Lower lobe of right lung (tissue), 2 donors: ENCODE measurements around the gene ZNF784. TPM values are rescaled to one million over a fixed set of nuclear protein-coding genes. Genes with fewer than 3 reads are reported as not detected.

Experiments
- ATAC-seq, 2 donors: fragments of 200-7000 bp; cut with Tn5 transposase; one replicate each; pipeline ENCODE4 v1.9.1; 2020 to 2022; ENCODE audit warnings: mild to moderate bottlenecking in 2 of 2, moderate library complexity in 2 of 2
- DNase-seq: peaks from one replicate; pipeline ENCODE4 v3.0.0-alpha.2; 2020
- H3K27ac ChIP-seq: fragments of 200-600 bp; one replicate; pipeline ENCODE4 v1.8.0; 2022
- H3K27me3 ChIP-seq: fragments of 200-600 bp; one replicate; pipeline ENCODE4 v1.8.0; 2022; ENCODE audit warnings: low read depth
- H3K36me3 ChIP-seq: fragments of 200-600 bp; one replicate; pipeline ENCODE4 v1.8.0; 2022; ENCODE audit warnings: mild to moderate bottlenecking
- H3K4me1 ChIP-seq: fragments of 200-600 bp; one replicate; pipeline ENCODE4 v1.8.0; 2022
- H3K4me3 ChIP-seq: fragments of 200-600 bp; one replicate; pipeline ENCODE4 v1.8.0; 2022; ENCODE audit warnings: mild to moderate bottlenecking
- H3K9me3 ChIP-seq: fragments of 200-600 bp; one replicate; pipeline ENCODE4 v1.8.0; 2022
- intact Hi-C: fragments of 100-400 bp; cut with DNase I; formaldehyde crosslinking; loops from one replicate; pipeline ENCODE4 v1.11.0; 2022
- total RNA-seq: library from RNA; stranded (reverse); fragmentation: NEBNext Ultra II Directional; extraction: Animal tissue kit (Norgen Biotek cat#: 25700); gene quantifications from one replicate; pipeline ENCODE4 v1.2.1, GENCODE V29; 2021
- TF ChIP-seq, protein P1 (sequence below): fragments of 200-600 bp; IDR thresholded peaks from one replicate; pipeline ENCODE4 v1.8.0; 2022; ENCODE audit warnings: antibody characterized with exemption, mild to moderate bottlenecking
- donor health status: DM: no; HTN: yes; CAD: no; lungs with severe emphysema.

Gene ZNF784
- total RNA-seq, 1 donor from 2014 or later, result 7.1 TPM

DNA sequence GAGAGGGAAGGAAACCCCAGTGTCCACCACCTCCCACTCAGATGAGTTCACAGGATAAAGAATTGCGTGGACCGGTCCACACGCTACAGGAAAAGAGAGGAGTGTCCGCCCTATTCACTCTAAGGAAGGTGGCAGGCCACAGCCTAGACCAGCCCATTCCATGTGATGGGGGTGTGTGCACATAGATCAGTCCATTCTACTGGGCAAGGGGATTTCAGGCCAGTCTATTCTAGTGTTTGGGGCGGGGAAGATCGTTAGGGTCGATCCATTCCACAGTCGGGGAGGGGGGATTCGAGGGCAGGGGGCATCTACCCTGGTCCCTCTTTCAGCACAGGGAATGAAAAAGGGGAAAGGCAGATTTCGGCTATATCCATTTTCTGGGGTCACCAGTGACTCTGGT, 32.8 kb downstream of the ZNF784 start:
- Histone ChIP-seq H3K36me3 (peaks cover 37% of the 10 kb centered on the region), H3K27me3 (no peaks in the 10 kb centered on the region), H3K4me3 (no peak overlapping the region), H3K4me1 (peaks cover 15% of the 10 kb centered on the region), H3K27ac (no peak overlapping the region), H3K9me3 (no peaks in the 10 kb centered on the region)
- TF ChIP-seq, protein P1, sequence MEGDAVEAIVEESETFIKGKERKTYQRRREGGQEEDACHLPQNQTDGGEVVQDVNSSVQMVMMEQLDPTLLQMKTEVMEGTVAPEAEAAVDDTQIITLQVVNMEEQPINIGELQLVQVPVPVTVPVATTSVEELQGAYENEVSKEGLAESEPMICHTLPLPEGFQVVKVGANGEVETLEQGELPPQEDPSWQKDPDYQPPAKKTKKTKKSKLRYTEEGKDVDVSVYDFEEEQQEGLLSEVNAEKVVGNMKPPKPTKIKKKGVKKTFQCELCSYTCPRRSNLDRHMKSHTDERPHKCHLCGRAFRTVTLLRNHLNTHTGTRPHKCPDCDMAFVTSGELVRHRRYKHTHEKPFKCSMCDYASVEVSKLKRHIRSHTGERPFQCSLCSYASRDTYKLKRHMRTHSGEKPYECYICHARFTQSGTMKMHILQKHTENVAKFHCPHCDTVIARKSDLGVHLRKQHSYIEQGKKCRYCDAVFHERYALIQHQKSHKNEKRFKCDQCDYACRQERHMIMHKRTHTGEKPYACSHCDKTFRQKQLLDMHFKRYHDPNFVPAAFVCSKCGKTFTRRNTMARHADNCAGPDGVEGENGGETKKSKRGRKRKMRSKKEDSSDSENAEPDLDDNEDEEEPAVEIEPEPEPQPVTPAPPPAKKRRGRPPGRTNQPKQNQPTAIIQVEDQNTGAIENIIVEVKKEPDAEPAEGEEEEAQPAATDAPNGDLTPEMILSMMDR, result no peak
- ATAC-seq (no peak), DNase-seq (no peak)
- intact Hi-C loops, result no loop called here

DNA sequence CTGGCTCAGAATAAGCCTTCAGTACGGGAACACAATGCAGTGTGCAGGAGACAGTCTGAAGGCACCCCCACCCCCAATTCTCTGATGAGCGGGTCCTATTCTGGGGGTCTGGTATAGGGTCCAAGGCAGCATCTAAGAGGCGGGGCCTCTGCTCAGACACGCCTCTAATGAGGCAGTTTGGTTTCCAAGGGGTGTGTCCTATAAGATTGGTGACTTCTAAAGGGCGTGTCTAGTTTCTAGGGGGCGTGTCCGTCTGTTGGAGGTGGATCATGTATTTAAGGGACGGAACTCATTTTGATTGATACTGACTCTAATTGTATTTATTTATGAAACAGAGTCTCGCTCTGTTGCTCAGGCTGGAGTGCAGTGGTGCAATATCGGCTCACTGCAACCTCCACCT, 33.7 kb downstream of the ZNF784 start:
- no peak for DNase-seq

DNA sequence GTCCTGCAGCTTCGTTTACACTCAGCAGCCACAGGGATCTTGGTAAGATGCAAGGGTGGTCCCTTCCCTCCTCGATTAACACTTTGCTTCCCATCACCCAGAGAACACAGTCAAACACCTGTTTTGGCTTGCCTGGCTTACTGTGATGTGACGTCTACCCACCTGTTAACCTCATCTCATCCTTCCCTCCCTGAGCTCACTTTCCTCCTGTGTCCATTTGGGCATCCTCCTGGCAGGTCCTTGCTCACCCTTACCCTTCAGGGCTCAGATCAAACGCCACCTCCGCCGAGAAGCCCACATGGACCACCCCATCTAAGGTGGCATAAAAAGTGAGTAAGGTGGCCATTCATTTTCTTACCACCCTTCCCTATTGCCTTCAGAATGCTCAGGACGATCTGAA, 34.3 kb downstream of the ZNF784 start:
- Histone ChIP-seq H3K4me1 (peaks cover 29% of the 10 kb centered on the region), H3K36me3 (peaks cover 24% of the 10 kb centered on the region), H3K4me3 (no peak overlapping the region), H3K9me3 (no peaks in the 10 kb centered on the region), H3K27me3 (no peaks in the 10 kb centered on the region), H3K27ac (no peak overlapping the region)
- DNase-seq, result no peak
- intact Hi-C loops, result no loop called here
- TF ChIP-seq, protein P1, result no peak
- no peak for ATAC-seq

More for the DNA sequence above, 33.7 kb downstream of the ZNF784 start:
- Histone ChIP-seq H3K27me3 (no peaks in the 10 kb centered on the region), H3K36me3 (peaks cover 28% of the 10 kb centered on the region), H3K4me3 (no peak overlapping the region), H3K4me1 (peaks cover 25% of the 10 kb centered on the region), H3K27ac (no peak overlapping the region), H3K9me3 (no peaks in the 10 kb centered on the region)
- ATAC-seq, result no peak
- TF ChIP-seq, protein P1, result no peak
- intact Hi-C loops, result no loop called here

DNA sequence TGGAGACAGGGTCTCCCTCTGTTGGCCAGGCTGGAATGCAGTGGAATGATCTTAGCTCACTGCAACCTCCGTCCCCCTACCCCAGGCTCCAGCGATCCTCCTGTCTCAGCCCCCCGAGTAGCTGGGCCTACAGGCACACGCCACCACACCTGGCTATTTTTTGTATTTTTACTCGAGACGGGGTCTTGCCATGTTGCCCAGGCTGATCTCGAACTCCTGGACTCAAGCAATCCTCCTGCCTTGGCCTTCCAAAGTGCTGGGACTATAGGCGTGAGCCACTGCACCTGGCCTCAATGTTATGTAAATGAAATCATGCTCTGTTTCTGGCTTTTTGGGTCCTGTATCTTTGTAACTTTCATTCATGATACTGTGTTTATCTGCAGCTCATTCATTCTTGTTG, 35.6 kb downstream of the ZNF784 start:
- TF ChIP-seq, protein P1, result no peak
- ATAC-seq (no peak), DNase-seq (no peak)
- Histone ChIP-seq H3K36me3 (peaks cover 15% of the 10 kb centered on the region), H3K4me1 (peaks cover 29% of the 10 kb centered on the region), H3K27ac (no peak overlapping the region), H3K4me3 (no peak overlapping the region), H3K27me3 (no peaks in the 10 kb centered on the region), H3K9me3 (no peaks in the 10 kb centered on the region)
- intact Hi-C loops, result no loop called here

DNA sequence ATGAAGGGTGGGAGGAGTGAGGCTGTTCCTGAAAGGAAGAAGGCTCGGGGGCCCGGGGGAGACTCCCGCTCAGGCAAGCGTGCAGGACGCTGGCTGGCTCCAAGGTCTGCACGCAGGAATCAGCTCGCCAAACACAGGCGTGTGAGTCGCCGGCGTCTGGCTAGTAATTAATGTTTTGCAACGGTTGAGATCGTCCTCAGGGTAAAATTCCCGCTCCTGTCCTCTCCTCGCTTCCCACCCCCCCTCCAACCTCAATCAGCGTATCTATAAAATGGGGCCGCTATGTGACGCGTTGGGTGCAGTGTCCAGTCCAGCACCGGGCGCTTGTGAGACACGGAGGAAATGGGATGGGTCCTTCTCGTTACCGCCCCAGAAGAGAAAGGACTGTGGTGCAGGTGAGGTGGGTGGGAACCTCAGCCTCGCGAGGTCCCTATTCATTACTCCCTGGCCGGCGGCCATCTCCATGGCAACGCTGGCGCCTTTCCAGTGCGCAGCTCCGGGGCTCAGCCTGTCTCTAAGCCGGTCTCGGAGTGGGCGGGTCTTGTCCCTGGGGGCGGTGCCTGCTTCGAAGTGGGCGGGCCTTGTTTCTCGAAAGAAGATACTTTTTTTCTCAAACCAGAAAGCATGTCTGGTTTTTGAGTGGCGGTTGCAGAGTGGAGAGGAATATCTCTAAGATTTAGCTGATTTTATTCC, 37.2 kb downstream of the ZNF784 start:
- DNase-seq, result peak; percentile 97
- Histone ChIP-seq H3K27me3 (no peaks in the 10 kb centered on the region), H3K27ac (peak overlapping the region; percentile 62), H3K4me1 (peaks cover 33% of the 10 kb centered on the region), H3K36me3 (peaks cover 3% of the 10 kb centered on the region), H3K9me3 (no peaks in the 10 kb centered on the region), H3K4me3 (peak overlapping the region; percentile 44)
- ATAC-seq, result peak; percentile 93 to 94
- intact Hi-C loops, result no loop called here
- TF ChIP-seq, protein P1, result no peak
